ENCODE results near the gene ATE1.
"Not testable (repeated sequence)": the region's sequence is repeated elsewhere in the genome, so short reads cannot be mapped to it uniquely, and the experiment has no call there.

Gene ATE1

DNA sequence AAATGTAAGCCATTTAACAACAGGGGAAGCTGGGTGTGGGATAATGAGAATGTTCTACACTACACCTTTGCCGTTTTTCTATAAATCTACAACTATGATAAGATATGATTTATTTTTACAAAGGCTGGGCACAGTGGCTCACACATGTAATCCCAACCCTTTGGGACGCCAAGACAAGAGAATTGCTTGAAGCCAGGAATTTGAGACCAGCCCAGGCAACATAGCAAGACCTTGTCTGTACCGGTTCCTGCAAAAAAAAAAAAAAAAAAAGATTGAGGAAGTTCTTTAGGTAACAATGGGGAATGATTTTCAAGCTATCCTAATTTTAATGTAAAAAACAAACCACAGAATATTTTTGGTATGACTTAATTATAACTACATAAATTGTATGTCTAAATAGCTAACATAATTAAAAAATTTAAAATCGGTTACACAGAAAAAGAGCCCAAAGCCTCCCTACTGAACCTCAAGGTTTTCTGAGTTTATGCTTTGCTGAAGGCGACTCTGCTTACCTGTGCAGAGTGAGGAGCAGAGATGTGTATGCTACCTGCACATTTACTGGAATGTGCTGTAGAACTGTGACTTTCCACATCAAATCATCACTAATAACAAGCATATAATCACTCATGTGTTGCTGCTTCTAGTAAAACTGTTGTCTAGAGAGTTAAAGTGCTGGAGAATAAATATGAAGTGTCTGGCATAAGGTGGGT lies 163.4 kb downstream of the ATE1 start:
- Histone ChIP-seq H3K4me3 (ENCODE audit: low read length) (no peak overlapping the region), H3K27ac (ENCODE audit: low read depth, low read length) (no peak overlapping the region), H3K36me3 (ENCODE audit: control insufficient read depth, insufficient read depth, low read length) (no peaks in the 10 kb centered on the region), H3K4me1 (ENCODE audit: control insufficient read depth, insufficient read depth, low read length) (no peaks in the 10 kb centered on the region), H3K9ac (ENCODE audit: low read length) (no peak overlapping the region), H3K27me3 (ENCODE audit: control insufficient read depth, insufficient read depth, low read length) (no peaks in the 10 kb centered on the region)

DNA sequence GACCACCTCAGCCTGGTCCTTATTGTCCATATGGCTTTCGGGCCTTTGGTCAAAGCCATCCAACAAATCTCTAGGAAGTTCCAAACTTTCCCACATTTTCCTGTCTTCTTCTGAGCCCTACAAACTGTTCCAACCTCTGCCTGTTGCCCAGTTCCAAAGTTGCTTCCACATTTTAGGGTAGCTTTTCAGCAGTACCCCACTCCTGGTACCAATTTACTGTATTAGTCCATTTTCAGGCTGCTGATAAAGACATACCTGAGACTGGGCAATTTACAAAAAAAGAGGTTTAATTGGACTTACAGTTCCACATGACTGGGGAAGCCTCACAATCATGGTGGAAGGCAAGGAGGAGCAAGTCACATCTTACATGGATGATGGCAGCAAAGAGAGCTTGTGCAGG lies 170.6 kb downstream of the ATE1 start:
- H3K4me3 ChIP-seq (ENCODE audit: low read length); H3K36me3 ChIP-seq (ENCODE audit: control insufficient read depth, insufficient read depth, low read length); H3K9ac ChIP-seq (ENCODE audit: low read length); H3K4me1 ChIP-seq (ENCODE audit: control insufficient read depth, insufficient read depth, low read length); H3K27ac ChIP-seq (ENCODE audit: low read depth, low read length); H3K27me3 ChIP-seq (ENCODE audit: control insufficient read depth, insufficient read depth, low read length): not testable (repeated sequence)

DNA sequence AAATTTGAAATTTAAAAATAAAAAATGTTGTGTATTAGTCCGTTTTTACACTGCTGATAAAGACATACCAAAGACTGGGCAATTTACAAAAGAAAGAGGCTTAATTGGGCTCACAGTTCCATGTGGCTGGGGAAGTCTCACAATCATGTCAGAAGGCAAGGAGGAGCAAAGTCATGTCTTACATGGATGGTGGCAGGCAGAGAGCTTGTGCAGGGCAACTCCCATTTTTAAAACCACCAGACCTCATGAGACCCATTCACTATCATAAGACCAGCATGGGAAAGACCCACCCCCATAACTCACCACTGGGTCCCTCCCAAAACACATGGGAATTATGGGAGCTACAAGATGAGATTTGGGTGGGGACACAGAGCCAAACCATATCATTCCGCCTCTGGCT lies 172.3 kb downstream of the ATE1 start:
- H3K36me3 ChIP-seq (ENCODE audit: control insufficient read depth, insufficient read depth, low read length); H3K27me3 ChIP-seq (ENCODE audit: control insufficient read depth, insufficient read depth, low read length); H3K4me1 ChIP-seq (ENCODE audit: control insufficient read depth, insufficient read depth, low read length); H3K4me3 ChIP-seq (ENCODE audit: low read length); H3K9ac ChIP-seq (ENCODE audit: low read length); H3K27ac ChIP-seq (ENCODE audit: low read depth, low read length): not testable (repeated sequence)

DNA sequence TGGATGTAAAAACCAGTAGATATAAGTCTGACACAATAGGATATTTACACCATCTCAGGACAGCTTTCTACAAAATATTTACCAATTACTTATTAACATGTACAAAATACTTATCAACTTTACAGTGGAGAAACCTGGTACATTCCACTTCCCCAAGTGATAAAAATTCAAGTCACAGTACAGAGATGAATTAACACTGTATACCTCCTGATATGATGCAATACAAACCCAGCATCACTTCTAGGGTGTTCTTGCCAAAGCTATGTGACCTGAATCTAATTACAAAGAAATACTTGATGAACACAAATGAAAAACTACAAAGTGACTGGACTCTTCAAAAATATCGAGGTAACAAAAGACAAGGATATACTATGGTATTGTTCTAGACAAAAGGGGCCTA lies 173.2 kb downstream of the ATE1 start:
- no peaks in the 10 kb centered on the region for H3K4me1 ChIP-seq (ENCODE audit: control insufficient read depth, insufficient read depth, low read length)
- no peak overlapping the region for H3K27ac ChIP-seq (ENCODE audit: low read depth, low read length)
- H3K36me3 ChIP-seq (ENCODE audit: control insufficient read depth, insufficient read depth, low read length) = peaks cover 6% of the 10 kb centered on the region
- no peaks in the 10 kb centered on the region for H3K27me3 ChIP-seq (ENCODE audit: control insufficient read depth, insufficient read depth, low read length)
- no peak overlapping the region for H3K9ac ChIP-seq (ENCODE audit: low read length)
- no peak overlapping the region for H3K4me3 ChIP-seq (ENCODE audit: low read length)

DNA sequence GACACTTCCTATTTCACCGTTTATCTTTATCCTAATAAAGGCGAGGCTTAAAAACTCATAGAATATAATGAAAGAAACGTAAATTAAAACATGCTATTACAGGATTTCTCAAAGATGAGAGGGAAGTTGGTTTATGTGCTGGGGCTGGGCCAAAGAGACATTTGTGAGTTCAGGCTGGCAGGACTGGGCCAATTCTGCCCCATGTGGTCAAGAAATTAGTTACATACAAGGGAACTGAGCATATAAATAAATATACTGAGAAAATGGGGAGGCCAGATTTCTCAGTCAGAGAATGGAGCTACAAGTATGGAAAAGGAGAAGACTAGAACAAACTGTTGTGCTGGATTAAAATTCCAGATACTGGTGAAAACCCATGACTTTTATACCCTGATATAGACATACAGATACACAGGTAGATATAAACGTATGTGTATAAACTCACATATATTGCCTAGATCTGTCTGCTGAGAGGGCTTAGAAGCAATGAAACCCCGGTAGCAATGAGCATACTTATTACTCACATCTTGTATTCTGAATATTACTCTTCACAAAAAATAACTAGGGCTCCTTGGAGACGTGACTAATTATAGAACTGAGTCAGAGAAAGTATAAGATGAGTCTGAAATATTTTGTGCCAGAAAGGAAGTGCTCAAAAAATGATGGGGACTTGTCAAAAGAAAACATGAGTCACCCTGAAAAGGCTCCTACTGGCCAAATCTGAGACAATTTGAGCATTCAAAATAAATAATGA lies 173.9 kb downstream of the ATE1 start:
- H3K27ac ChIP-seq (ENCODE audit: low read depth, low read length) = peak overlapping the region; percentile 3
- H3K4me1 ChIP-seq (ENCODE audit: control insufficient read depth, insufficient read depth, low read length) = no peaks in the 10 kb centered on the region
- peaks cover 6% of the 10 kb centered on the region for H3K36me3 ChIP-seq (ENCODE audit: control insufficient read depth, insufficient read depth, low read length)
- no peak overlapping the region for H3K4me3 ChIP-seq (ENCODE audit: low read length)
- no peaks in the 10 kb centered on the region for H3K27me3 ChIP-seq (ENCODE audit: control insufficient read depth, insufficient read depth, low read length)
- no peak overlapping the region for H3K9ac ChIP-seq (ENCODE audit: low read length)

DNA sequence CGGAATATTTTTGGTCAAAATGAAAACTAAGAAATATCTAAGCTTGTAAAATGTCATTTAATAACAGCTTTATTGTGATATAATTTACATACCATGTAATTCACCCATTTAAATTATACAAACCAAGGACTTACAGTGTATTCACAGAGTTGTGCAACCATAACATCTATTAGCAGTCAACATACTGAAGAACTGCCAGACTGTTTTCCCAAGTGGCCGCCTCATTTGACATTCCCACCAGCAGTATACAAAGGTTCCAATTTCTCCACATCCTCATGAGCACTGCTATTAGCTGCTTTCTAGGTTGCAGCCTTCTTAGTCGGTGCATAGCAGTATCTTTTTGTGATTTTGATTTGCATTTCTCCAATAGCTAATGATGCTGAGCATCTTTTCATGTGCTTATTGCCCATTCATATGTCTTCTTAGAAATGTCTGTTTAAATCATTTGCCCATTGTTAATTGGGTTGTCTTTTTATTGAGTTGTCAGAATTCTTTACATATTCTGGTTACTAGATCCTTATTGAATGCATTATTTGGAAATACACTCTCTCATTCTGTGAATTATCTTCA lies 176.6 kb downstream of the ATE1 start:
- H3K36me3 ChIP-seq (ENCODE audit: control insufficient read depth, insufficient read depth, low read length) = peaks cover 3% of the 10 kb centered on the region
- H3K27ac ChIP-seq (ENCODE audit: low read depth, low read length) = no peak overlapping the region
- H3K4me3 ChIP-seq (ENCODE audit: low read length) = no peak overlapping the region
- H3K27me3 ChIP-seq (ENCODE audit: control insufficient read depth, insufficient read depth, low read length) = no peaks in the 10 kb centered on the region
- no peak overlapping the region for H3K9ac ChIP-seq (ENCODE audit: low read length)
- no peaks in the 10 kb centered on the region for H3K4me1 ChIP-seq (ENCODE audit: control insufficient read depth, insufficient read depth, low read length)

DNA sequence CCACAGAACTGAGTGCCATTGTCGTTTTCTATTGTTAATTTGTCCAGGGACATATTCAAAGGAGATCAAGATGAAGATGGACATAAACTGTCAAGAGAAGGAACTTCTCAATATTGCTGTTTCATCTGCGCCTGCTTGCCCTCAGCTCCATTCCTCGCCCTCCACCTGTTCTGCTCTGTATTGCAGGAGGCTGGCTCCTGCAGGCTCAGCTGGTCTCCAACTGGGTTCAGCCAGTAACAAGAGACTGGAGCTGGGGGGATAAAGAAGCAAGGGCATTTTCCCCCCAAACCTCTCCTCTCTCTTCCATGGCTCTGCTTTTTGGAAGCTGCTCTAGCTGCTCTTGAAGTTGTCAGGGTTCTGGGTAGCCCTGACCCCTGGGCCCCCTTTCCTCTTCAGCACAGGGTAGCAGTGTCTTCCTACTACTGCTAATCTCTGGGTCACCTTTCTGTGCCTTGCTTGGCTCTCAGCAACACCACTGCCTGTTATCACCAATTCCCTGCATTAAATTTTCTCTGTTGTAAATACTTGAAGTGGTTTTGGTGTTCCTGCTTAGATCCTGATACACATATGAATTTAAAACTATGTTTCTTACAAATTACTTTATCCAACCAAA lies 180.6 kb downstream of the ATE1 start:
- Histone ChIP-seq H3K36me3 (ENCODE audit: control insufficient read depth, insufficient read depth, low read length) (peaks cover 3% of the 10 kb centered on the region), H3K27ac (ENCODE audit: low read depth, low read length) (no peak overlapping the region), H3K4me3 (ENCODE audit: low read length) (no peak overlapping the region), H3K4me1 (ENCODE audit: control insufficient read depth, insufficient read depth, low read length) (no peaks in the 10 kb centered on the region), H3K9ac (ENCODE audit: low read length) (no peak overlapping the region), H3K27me3 (ENCODE audit: control insufficient read depth, insufficient read depth, low read length) (no peaks in the 10 kb centered on the region)

DNA sequence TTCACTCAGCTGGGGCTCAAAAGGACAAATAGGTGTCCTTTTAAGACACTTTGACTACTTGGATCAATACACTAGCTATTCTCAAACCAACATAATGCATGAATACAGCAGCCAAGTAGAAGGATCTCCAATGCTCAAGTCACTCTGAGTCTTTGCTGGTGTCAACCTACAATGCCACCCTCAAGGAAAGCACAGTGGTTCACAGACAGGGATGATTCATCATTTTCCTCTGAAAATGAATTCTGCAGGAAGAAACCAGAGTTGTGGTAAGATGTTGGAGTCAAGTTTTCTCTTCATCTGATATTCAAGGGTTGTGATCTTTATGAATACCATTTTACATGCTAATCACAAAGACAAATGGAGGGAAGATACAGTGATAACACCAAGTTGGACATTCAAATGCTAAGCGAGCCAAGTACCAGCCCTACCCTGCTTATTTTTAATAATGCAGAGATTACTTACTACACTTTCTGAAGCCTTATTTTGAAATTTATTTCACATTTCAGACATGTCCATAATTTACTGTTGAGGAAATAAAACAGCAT lies 186.5 kb downstream of the ATE1 start:
- H3K27me3 ChIP-seq (ENCODE audit: control insufficient read depth, insufficient read depth, low read length) = no peaks in the 10 kb centered on the region

DNA sequence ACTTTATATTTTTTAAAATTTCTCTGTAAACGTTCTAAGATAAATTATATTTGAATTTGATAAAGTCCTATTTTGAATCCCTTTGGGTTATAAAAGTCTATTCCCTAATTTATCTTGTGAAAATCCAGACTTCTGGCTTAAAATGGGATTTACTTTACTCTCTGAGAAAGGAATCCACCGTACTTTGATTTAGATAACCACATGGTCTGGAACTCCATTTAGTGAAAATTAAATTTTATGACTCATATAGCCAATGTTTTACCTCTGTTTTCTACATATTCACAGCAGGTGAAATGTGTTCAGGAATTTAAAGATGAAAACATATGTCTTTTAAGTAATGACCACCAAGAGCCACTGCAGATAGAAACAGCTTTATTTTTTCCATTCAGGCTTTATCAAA lies 187.8 kb downstream of the ATE1 start:
- Histone ChIP-seq H3K4me1 (ENCODE audit: control insufficient read depth, insufficient read depth, low read length) (no peaks in the 10 kb centered on the region), H3K9ac (ENCODE audit: low read length) (no peak overlapping the region), H3K27me3 (ENCODE audit: control insufficient read depth, insufficient read depth, low read length) (no peaks in the 10 kb centered on the region), H3K27ac (ENCODE audit: low read depth, low read length) (no peak overlapping the region), H3K36me3 (ENCODE audit: control insufficient read depth, insufficient read depth, low read length) (peaks cover 4% of the 10 kb centered on the region), H3K4me3 (ENCODE audit: low read length) (no peak overlapping the region)

More for the DNA sequence above, 186.5 kb downstream of the ATE1 start:
- Histone ChIP-seq H3K27ac (ENCODE audit: low read depth, low read length) (no peak overlapping the region), H3K9ac (ENCODE audit: low read length) (no peak overlapping the region), H3K4me1 (ENCODE audit: control insufficient read depth, insufficient read depth, low read length) (no peaks in the 10 kb centered on the region), H3K4me3 (ENCODE audit: low read length) (no peak overlapping the region), H3K36me3 (ENCODE audit: control insufficient read depth, insufficient read depth, low read length) (peaks cover 4% of the 10 kb centered on the region)

DNA sequence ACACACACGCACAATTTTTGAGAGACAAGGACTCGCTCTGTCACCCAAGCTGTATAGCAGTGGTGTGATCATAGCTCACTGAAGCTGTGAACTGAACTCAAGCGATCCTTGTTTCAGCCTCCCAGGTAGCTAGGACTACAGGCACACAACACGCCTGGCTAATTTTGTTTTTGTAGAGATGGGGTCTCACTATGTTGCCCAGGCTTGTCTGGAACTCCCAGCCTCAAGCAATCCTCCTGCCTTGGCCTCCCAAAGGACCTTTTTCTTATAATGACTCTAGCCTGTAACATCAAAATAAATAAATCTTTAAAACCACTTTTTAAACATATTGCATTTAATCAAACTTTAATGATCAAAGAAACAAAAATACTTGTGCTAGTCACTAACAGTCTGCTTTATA lies 188.7 kb downstream of the ATE1 start:
- no peak overlapping the region for H3K27ac ChIP-seq (ENCODE audit: low read depth, low read length)
- no peaks in the 10 kb centered on the region for H3K4me1 ChIP-seq (ENCODE audit: control insufficient read depth, insufficient read depth, low read length)
- H3K27me3 ChIP-seq (ENCODE audit: control insufficient read depth, insufficient read depth, low read length) = no peaks in the 10 kb centered on the region
- no peak overlapping the region for H3K9ac ChIP-seq (ENCODE audit: low read length)
- peaks cover 4% of the 10 kb centered on the region for H3K36me3 ChIP-seq (ENCODE audit: control insufficient read depth, insufficient read depth, low read length)
- no peak overlapping the region for H3K4me3 ChIP-seq (ENCODE audit: low read length)

DNA sequence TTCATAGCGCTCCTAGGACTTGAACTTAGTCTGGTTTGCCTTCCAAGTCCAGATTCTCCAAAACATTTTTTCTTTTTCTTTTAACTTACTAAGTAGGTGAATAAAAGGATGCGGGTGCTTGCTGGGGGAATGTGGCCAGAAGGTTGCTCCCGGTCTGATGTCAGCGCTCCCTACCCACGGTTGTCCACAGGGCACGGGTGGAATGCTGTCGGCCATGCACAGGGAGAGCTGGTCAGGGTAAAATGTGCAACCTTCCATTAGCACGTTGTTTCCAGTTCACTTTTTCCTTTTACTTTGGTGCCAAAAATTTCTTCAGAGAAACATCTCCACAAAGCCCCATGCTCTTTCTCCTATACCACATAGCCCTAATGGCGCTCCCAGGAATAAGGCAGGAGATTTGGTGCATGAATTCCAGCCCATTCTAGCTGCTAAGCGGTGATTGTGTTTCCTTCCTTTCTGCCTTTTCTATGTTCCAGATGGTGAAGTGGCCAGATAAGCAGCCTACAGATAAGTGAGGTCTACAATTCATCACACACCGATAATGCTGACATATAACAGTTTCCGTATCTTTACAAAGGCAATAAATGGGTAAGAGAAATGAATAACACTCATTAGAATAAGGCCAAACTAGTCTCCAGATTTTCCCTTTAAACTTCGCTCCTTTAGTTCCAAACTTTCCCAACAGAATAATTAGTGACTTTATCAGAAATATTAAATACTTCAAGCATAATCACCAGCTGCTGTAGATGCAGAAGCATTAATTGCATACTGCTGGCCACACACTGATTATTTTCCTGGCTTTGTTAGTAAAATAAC lies 191.3 kb downstream of the ATE1 start:
- no peak overlapping the region for H3K9ac ChIP-seq (ENCODE audit: low read length)
- H3K27ac ChIP-seq (ENCODE audit: low read depth, low read length) = no peak overlapping the region
- no peaks in the 10 kb centered on the region for H3K36me3 ChIP-seq (ENCODE audit: control insufficient read depth, insufficient read depth, low read length)
- no peak overlapping the region for H3K4me3 ChIP-seq (ENCODE audit: low read length)
- no peaks in the 10 kb centered on the region for H3K4me1 ChIP-seq (ENCODE audit: control insufficient read depth, insufficient read depth, low read length)
- H3K27me3 ChIP-seq (ENCODE audit: control insufficient read depth, insufficient read depth, low read length) = no peaks in the 10 kb centered on the region

DNA sequence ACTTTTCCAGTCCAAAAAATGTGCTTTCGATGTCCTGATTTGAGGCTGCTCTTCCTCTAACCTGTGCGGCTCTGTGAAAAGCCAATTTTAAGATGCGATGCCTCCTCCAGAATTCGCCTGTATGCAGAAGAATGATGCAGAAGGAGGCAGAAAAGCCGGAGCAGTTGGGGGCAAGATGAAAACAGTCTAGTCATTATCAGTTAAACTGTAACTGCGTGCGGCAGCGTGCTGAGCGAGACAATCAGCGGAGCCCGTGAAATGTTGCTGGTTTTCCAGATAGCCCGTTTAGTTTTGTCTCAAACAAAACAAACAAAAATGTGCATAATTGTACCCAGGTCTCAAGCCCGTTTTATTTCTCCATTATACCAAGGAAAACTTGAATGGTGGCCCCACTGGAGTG lies 192.6 kb downstream of the ATE1 start:
- no peak overlapping the region for H3K9ac ChIP-seq (ENCODE audit: low read length)
- H3K36me3 ChIP-seq (ENCODE audit: control insufficient read depth, insufficient read depth, low read length) = no peaks in the 10 kb centered on the region
- H3K27me3 ChIP-seq (ENCODE audit: control insufficient read depth, insufficient read depth, low read length) = no peaks in the 10 kb centered on the region
- no peak overlapping the region for H3K4me3 ChIP-seq (ENCODE audit: low read length)
- no peak overlapping the region for H3K27ac ChIP-seq (ENCODE audit: low read depth, low read length)
- H3K4me1 ChIP-seq (ENCODE audit: control insufficient read depth, insufficient read depth, low read length) = no peaks in the 10 kb centered on the region

Measured in rectal smooth muscle tissue (tissue), 1 donor.